VCaP (cell line): ENCODE results near the gene COL18A1.
"Not testable (repeated sequence)": the region's sequence is repeated elsewhere in the genome, so short reads cannot be mapped to it uniquely, and the experiment has no call there.

Experiments used
- H3K27ac ChIP-seq: fragments of 450-650 bp; 2 replicates; pipeline ENCODE4 v1.5.1; 2017
- TF ChIP-seq, protein P1 (sequence below): fragments of 450-650 bp; conservative IDR thresholded peaks from 2 replicates; pipeline ENCODE4 v1.5.1; 2017; ENCODE audit warnings: mild to moderate bottlenecking, moderate library complexity

Gene COL18A1

DNA sequence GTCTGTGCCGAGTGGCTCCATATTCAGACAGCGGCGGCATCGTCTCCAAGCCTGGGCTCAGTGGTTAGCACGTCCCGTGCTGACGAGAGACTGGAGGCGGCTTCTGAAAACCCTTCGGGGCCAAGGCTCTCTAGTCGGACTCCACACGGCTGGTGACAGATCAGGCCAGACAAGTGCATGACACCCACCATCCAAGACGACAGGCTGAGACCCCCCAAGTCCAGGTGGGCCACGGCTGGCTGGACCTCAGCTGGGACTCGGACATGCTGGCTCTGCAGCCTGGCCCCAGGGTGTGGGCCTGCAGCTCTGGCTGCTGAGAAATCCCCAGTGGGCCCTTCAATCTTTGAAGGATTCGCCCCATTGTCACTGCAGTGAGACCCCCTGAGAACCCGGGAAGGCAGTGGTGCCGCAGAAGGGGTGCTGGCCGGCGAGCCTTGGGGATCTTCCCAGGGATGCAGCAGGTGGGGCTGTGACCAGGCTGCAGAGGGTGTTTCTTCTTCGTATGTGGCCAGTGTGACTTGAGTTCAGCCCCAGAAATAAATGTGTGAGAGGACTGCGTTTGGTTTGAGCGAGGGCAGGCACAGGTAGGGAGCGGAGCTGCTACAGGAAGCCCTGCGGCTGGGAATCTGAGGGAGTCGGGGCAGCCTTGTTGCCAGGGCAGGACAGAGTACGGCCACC is 153.2 kb downstream of the COL18A1 start:
- TF ChIP-seq, protein P1, sequence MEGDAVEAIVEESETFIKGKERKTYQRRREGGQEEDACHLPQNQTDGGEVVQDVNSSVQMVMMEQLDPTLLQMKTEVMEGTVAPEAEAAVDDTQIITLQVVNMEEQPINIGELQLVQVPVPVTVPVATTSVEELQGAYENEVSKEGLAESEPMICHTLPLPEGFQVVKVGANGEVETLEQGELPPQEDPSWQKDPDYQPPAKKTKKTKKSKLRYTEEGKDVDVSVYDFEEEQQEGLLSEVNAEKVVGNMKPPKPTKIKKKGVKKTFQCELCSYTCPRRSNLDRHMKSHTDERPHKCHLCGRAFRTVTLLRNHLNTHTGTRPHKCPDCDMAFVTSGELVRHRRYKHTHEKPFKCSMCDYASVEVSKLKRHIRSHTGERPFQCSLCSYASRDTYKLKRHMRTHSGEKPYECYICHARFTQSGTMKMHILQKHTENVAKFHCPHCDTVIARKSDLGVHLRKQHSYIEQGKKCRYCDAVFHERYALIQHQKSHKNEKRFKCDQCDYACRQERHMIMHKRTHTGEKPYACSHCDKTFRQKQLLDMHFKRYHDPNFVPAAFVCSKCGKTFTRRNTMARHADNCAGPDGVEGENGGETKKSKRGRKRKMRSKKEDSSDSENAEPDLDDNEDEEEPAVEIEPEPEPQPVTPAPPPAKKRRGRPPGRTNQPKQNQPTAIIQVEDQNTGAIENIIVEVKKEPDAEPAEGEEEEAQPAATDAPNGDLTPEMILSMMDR = no peak
- no peak overlapping the region for H3K27ac ChIP-seq

DNA sequence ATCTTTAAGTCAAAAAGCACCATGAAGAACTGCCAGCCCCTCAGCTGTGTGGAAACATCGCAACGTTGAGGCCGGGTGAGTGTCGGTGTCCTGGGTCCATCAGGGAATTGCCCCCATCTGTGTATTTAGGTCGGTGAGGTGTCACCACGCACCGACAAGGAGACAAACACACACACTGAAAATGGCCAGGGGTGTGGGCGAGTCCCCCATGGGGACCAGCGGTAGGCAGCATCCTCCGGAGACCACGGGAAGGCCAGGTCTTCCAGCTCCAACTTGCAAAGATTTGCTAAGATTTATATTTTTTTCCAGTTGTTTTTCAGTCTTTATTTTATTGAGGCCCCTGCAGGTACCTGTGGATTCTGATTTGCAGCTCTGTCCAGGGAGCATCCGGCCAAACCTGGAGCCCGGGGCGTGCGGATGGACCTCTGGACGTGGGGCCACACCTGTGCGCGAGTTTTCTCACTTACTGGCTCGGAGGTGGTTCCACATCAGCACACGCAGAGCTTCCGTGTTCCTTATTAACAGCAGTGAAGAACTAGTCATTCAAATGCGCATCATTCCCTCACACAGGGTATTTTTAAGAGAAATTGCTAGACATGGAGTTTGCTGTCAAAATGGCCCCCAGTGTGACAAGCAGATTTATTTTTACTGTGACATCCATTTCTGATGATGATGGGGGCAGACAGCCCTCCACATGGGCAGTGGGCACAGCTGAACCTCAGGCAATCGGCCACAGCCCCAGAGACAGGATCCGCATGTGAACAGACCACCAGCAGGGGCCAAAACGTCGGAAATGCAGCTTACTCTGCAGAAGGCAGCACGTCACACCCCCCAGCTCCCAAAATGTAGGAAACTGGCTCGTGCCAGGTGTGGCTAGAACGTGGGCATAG is 154.5 kb downstream of the COL18A1 start:
- TF ChIP-seq, protein P1 = no peak
- H3K27ac ChIP-seq = no peak overlapping the region

DNA sequence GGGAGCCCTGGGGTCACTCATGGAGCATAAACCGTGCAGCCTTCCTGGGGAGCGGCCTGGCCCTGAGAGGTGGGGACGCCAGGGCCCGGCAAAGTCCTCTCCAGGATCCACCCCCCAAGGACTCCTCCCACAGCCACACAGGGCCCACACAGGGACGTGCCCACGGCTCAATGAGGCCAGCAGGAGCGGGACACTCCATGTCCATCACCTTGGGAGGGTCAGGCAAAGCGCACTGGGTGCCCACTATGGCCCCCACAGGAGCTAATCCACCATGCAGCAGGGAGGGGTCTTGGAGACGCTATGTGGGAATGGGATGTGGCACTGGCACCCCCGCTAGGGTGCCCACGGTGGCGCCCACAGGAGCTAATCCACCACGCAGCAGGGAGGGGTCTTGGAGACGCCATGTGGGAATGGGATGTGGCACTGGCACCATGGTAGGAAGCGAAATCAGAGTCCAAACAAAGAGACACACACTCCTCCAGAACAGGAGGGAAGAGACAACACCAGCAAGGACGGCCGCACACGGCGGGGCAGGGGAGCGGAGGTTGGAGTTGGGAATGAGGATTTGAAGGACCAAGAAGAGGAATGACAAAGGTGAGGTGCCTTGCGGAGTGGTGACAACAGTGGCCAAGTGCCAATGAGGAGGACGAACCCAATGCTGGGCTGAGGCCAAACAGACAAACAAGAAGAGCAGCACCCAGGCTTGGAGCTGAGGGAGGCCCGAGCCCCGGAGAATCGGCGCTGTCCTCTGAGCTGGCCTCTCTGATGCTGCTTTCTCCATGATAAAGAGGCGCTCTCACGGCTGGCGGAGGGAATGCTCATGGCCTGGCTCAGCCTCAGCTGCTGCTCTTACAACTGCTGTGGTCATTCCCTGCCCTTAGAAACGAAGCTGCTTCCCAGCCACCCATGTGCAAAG is 155.4 kb downstream of the COL18A1 start:
- TF ChIP-seq, protein P1 = no peak
- H3K27ac ChIP-seq = no peak overlapping the region

DNA sequence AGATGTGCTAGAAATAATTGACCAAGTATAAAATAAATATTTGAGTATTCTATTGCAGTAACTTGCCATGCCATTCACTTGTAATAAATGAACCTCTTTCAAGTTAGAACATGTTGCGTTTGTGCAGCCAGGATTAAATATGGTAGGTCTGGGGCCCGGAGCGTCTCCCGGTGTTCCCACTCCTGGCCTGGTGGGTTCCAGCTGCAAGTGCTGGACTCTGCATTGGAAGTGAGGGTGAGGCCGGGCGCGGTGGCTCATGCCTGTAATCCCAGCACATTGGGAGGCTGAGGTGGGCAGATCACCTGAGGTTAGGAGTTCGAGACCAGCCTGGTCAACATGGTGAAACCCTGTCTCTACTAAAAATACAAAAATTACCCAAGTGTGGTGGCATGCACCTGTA is 156.3 kb downstream of the COL18A1 start:
- not testable (repeated sequence) for H3K27ac ChIP-seq

DNA sequence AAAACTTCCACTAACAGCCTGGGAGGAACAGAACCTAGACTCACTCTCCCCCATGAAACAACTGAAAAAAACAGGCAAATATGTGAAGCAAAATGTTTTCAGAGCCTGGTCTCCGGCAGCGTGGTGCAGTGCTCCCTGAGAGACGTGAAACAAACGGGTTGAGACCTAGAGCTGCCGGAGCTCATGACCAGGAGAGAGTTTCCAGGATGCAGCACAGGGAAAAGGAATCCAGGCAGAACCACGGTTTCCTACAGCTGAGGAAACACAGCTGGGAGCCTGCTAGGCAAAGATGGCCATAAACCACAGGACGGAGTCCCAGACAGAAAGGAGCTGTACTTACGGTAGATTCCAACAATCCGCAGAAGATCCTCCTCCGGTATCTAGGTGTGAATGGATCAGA is 157.4 kb downstream of the COL18A1 start:
- TF ChIP-seq, protein P1 = no peak
- no peak overlapping the region for H3K27ac ChIP-seq

DNA sequence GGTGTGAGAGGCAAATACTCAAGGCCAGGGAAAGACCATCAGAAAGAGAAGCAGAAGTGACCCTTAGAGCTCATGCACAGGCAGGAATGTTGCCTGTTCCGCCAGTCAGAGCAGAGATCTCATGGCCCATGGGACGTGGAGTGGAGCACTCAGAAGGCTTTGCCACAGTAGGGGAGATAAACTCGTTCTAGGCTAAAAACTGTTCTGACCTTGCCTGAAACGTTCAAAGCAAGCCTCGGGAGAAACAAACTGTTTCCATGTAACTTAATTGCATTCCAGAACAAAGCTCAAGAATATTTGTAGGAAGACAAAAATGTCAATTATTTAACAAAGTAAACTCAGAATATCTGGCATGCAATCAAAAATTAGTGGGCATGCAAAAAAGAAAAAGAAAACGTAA is 158.0 kb downstream of the COL18A1 start:
- TF ChIP-seq, protein P1 = no peak
- H3K27ac ChIP-seq = no peak overlapping the region
